H1 (cell line): ENCODE results near the gene MT1G. TPM values are rescaled to one million over a fixed set of nuclear protein-coding genes. Genes with fewer than 3 reads are reported as not detected.

Source experiments
- polyA plus RNA-seq, 7 experiments: library from polyadenylated mRNA; depleted of rRNA in 3 of 7; stranded (reverse) in 5 of 7; unstranded in 2 of 7; fragments of >200 nt in 5 of 7; fragments of 200-250 nt in 2 of 7; gene quantifications; 1 replicate in 5 of 7; 2 replicates in 1 of 7; 4 replicates in 1 of 7; pipeline versions ENCODE4 v1.2.1 to v1.2.3, GENCODE V29; 2011 to 2013; ENCODE audit warnings: missing spikeins in 2 of 7, mixed read lengths in 2 of 7
- total RNA-seq: library from RNA; stranded (reverse); fragmentation: NEBNext Ultra II Directional; extraction: Animal tissue kit (Norgen Biotek cat#: 25700); gene quantifications from 2 replicates; pipeline ENCODE4 v1.2.1, GENCODE V29; 2021

The MT1G gene
- total and polyA plus RNA-seq, 2 of the 8 experiments (the other 6 are each of a cell fraction or from before 2014, with no cell fraction given): 17.7 to 515 TPM

Other genes with a start within 250 kb of the MT1G start
- gene AMFR, start 242.5 kb downstream of the MT1G start, total RNA-seq: 20.4 and 21.7 TPM in 2 replicates
- gene AMFR, start 242.5 kb downstream of the MT1G start, polyA plus RNA-seq (2011; rRNA removed): 18.6 and 30.0 TPM in 2 replicates
- 263 and 277 TPM in 2 replicates for gene NUDT21, start 216.7 kb downstream of the MT1G start, total RNA-seq
- 78.1 and 95.2 TPM in 2 replicates for gene NUDT21, start 216.7 kb downstream of the MT1G start, polyA plus RNA-seq (2011; rRNA removed)
- gene OGFOD1, start 216.5 kb downstream of the MT1G start, total RNA-seq: 61.4 and 62.4 TPM in 2 replicates
- gene OGFOD1, start 216.5 kb downstream of the MT1G start, polyA plus RNA-seq (2011; rRNA removed): 21.1 and 24.6 TPM in 2 replicates
- gene BBS2, start 148.0 kb downstream of the MT1G start, total RNA-seq: 11.6 and 12.3 TPM in 2 replicates
- gene BBS2, start 148.0 kb downstream of the MT1G start, polyA plus RNA-seq (2011; rRNA removed): 12.0 and 15.1 TPM in 2 replicates
- not detected in 2 replicates for gene MT4, start 103.0 kb downstream of the MT1G start, total RNA-seq
- not detected in 2 replicates for gene MT4, start 103.0 kb downstream of the MT1G start, polyA plus RNA-seq (2011; rRNA removed)
- gene MT3, start 78.5 kb downstream of the MT1G start, total RNA-seq: not detected in 2 replicates
- 0.17 TPM in 1 of 2 replicates, not detected in the other for gene MT3, start 78.5 kb downstream of the MT1G start, polyA plus RNA-seq (2011; rRNA removed)
- gene MT2A, start 59.5 kb downstream of the MT1G start, total RNA-seq: 9.2 and 9.5 TPM in 2 replicates
- 23.2 and 30.1 TPM in 2 replicates for gene MT2A, start 59.5 kb downstream of the MT1G start, polyA plus RNA-seq (2011; rRNA removed)
- gene MT1E, start 42.3 kb downstream of the MT1G start, total RNA-seq: 3.5 and 7.9 TPM in 2 replicates
- gene MT1E, start 42.3 kb downstream of the MT1G start, polyA plus RNA-seq (2011; rRNA removed): 109 and 117 TPM in 2 replicates
- not detected in 2 replicates for gene MT1M, start 35.4 kb downstream of the MT1G start, total RNA-seq
- gene MT1M, start 35.4 kb downstream of the MT1G start, polyA plus RNA-seq (2011; rRNA removed): 1.7 and 2.1 TPM in 2 replicates
- gene MT1A, start 29.4 kb downstream of the MT1G start, total RNA-seq: not detected in 2 replicates
- not detected in 2 replicates for gene MT1A, start 29.4 kb downstream of the MT1G start, polyA plus RNA-seq (2011; rRNA removed)
- not detected in 2 replicates for gene MT1B, start 16.2 kb downstream of the MT1G start, total RNA-seq
- gene MT1B, start 16.2 kb downstream of the MT1G start, polyA plus RNA-seq (2011; rRNA removed): not detected in 2 replicates
- gene MT1F, start 10.1 kb downstream of the MT1G start, total RNA-seq: 5.2 and 5.9 TPM in 2 replicates
- 20.8 and 28.2 TPM in 2 replicates for gene MT1F, start 10.1 kb downstream of the MT1G start, polyA plus RNA-seq (2011; rRNA removed)
- gene MT1H, start 1.7 kb upstream of the MT1G start, total RNA-seq: 11.9 and 12.6 TPM in 2 replicates
- gene MT1H, start 1.7 kb upstream of the MT1G start, polyA plus RNA-seq (2011; rRNA removed): 95.7 and 127 TPM in 2 replicates
- 52.4 and 64.5 TPM in 2 replicates for gene MT1X, start 14.4 kb upstream of the MT1G start, total RNA-seq
- gene MT1X, start 14.4 kb upstream of the MT1G start, polyA plus RNA-seq (2011; rRNA removed): 1,060 and 1,247 TPM in 2 replicates
- gene NUP93, start 62.1 kb upstream of the MT1G start, total RNA-seq: 180 and 201 TPM in 2 replicates
- 147 and 162 TPM in 2 replicates for gene NUP93, start 62.1 kb upstream of the MT1G start, polyA plus RNA-seq (2011; rRNA removed)
- not detected in 2 replicates for gene SLC12A3, start 197.1 kb upstream of the MT1G start, total RNA-seq
- 0.03 TPM in 1 of 2 replicates, not detected in the other for gene SLC12A3, start 197.1 kb upstream of the MT1G start, polyA plus RNA-seq (2011; rRNA removed)